Thyroid gland (tissue), 4 donors: ENCODE data around the gene LBHD1.
"Not testable (repeated sequence)": the region's sequence is repeated elsewhere in the genome, so short reads cannot be mapped to it uniquely, and the experiment has no call there.

Source experiments
- CTCF ChIP-seq, 6 experiments: fragments of 200-600 bp in 3 of 6; fragments of 450-650 bp in 3 of 6; sonication (generic) in 3 of 6; IDR thresholded peaks; one replicate each; pipeline ENCODE4 v1.5.1; 2016 to 2019; ENCODE audit warnings: antibody characterized with exemption in 6 of 6, mild to moderate bottlenecking in 2 of 6, inconsistent platforms in 1 of 6, moderate library complexity in 1 of 6
- POLR2A ChIP-seq, 2 donors: fragments of 450-650 bp; IDR thresholded peaks; one replicate each; pipeline ENCODE4 v1.6.1; 2017; ENCODE audit warnings: antibody characterized with exemption in 2 of 2, mild to moderate bottlenecking in 2 of 2, moderate library complexity in 1 of 2

GRCh38 chr11:62650283-62650682, 21.8 kb downstream of the LBHD1 start:
- TF ChIP-seq POLR2A, CTCF (IDR thresholded peaks at IDR 0.05): not testable (repeated sequence)
